ENCODE results near the gene FBP2.

DNA sequence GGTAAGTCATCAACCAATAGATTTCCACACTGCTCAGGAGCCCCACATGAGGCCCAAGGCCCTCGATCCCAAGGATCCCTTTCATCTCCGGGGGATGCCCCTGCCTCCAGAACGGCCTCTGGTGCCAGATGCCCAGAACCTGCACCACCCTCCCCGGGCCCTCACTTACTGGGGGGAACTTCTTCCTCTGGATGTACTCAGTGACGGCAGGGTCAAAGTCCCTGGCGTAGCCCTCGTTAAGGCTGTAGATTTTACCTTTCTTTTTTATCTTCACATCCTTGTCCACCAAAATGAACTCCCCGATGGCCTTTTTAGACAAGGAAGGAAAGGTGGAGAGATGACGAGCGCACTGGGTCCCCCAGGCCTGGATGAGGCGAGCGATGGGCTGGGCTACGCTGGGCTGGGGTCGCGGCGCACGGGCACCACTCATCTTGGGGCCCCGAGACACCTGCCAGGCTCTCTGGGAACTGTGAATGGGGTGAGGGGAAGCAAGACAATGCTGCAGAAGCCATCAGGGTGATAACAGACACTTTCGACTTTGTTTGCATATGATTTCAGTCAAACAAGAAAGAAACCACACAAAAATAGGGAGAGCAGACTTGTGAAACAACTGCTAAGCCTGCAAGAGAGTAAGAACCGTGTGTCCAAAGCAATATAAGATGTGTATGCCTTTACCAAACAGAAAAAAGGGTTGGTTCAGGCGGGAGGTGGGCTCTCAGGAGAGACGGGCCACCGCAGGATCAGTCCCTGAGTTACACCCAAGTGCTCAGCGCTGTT lies 13.2 kb upstream of the FBP2 start:
- TF ChIP-seq, protein P1, sequence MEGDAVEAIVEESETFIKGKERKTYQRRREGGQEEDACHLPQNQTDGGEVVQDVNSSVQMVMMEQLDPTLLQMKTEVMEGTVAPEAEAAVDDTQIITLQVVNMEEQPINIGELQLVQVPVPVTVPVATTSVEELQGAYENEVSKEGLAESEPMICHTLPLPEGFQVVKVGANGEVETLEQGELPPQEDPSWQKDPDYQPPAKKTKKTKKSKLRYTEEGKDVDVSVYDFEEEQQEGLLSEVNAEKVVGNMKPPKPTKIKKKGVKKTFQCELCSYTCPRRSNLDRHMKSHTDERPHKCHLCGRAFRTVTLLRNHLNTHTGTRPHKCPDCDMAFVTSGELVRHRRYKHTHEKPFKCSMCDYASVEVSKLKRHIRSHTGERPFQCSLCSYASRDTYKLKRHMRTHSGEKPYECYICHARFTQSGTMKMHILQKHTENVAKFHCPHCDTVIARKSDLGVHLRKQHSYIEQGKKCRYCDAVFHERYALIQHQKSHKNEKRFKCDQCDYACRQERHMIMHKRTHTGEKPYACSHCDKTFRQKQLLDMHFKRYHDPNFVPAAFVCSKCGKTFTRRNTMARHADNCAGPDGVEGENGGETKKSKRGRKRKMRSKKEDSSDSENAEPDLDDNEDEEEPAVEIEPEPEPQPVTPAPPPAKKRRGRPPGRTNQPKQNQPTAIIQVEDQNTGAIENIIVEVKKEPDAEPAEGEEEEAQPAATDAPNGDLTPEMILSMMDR (optimal IDR thresholded peaks at IDR 0.05 in 1 of 3, IDR thresholded peaks at IDR 0.05 in 1 of 3, conservative IDR thresholded peaks at IDR 0.05 in 1 of 3; ENCODE audit: extremely low read depth in 1 of 3, insufficient read depth in 2 of 3, low read length in 3 of 3), result no peak
- TF ChIP-seq EZH2 (IDR thresholded peaks at IDR 0.05; ENCODE audit: low read length), result no peak
